ENCODE measurements around the gene OSER1. TPM values are rescaled to one million over a fixed set of nuclear protein-coding genes. Genes with fewer than 3 reads are reported as not detected.

The OSER1 gene
- total RNA-seq, 1 donor: 46.7 TPM

- H3K79me2 ChIP-seq (ENCODE audit: insufficient read depth, low read length): no peaks in the 10 kb centered on the region
- no peak overlapping the region for H3K4me2 ChIP-seq (ENCODE audit: insufficient read depth, low read length)
Measured at GRCh38 chr20:44231713-44232468, 21.3 kb upstream of the OSER1 start.

DNA sequence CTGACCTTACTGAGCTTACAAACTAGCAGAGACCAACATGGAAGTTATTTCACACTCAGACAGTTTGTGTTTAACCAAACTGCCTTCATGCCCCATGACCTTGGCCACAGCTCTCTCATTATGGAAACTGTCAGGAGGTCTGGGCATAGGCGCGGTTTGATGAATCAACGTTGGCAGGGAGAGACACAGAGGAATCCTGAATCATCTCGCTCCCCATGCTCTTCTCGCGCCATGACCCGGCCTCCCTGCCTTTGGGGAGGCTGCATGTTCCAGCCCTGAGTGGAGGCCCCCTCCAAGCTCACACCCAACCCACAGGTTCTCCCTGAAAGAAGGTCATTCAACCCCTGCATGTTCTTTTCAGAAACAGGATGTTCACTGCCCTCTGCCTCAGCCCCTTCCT lies 20.6 kb upstream of the OSER1 start:
- no peak overlapping the region for H3K27ac ChIP-seq (ENCODE audit: low read depth, low read length)
- H3K9me3 ChIP-seq (ENCODE audit: low read depth, low read length): no peaks in the 10 kb centered on the region
- no peaks in the 10 kb centered on the region for H4K20me1 ChIP-seq (ENCODE audit: insufficient read depth, low read length)
- H3K4me1 ChIP-seq (ENCODE audit: insufficient read depth, low read length): no peaks in the 10 kb centered on the region
- no peak overlapping the region for H2AFZ ChIP-seq (ENCODE audit: low read length)
- H3K36me3 ChIP-seq (ENCODE audit: insufficient read depth, low read length): no peaks in the 10 kb centered on the region
- no peak for DNase-seq (ENCODE audit: insufficient read length, low spot score, missing footprints)
- no peak for TF ChIP-seq CTCF (IDR thresholded peaks at IDR 0.05; ENCODE audit: extremely low read depth, low read depth, low read length)
- H3K4me2 ChIP-seq (ENCODE audit: insufficient read depth, low read length): no peak overlapping the region
- no peaks in the 10 kb centered on the region for H3K79me2 ChIP-seq (ENCODE audit: insufficient read depth, low read length)
- no peaks in the 10 kb centered on the region for H3K27me3 ChIP-seq (ENCODE audit: insufficient read depth, low read length)
- no peak overlapping the region for H3K4me3 ChIP-seq (ENCODE audit: insufficient read depth, low read length)

More at GRCh38 chr20:44231713-44232468, 21.3 kb upstream of the OSER1 start:
- Histone ChIP-seq H3K4me3 (ENCODE audit: insufficient read depth, low read length) (no peak overlapping the region), H2AFZ (ENCODE audit: low read length) (no peak overlapping the region), H3K27ac (ENCODE audit: low read depth, low read length) (no peak overlapping the region), H3K9me3 (ENCODE audit: low read depth, low read length) (no peaks in the 10 kb centered on the region), H3K4me1 (ENCODE audit: insufficient read depth, low read length) (no peaks in the 10 kb centered on the region), H4K20me1 (ENCODE audit: insufficient read depth, low read length) (no peaks in the 10 kb centered on the region), H3K36me3 (ENCODE audit: insufficient read depth, low read length) (no peaks in the 10 kb centered on the region), H3K27me3 (ENCODE audit: insufficient read depth, low read length) (no peaks in the 10 kb centered on the region)
- DNase-seq (ENCODE audit: insufficient read length, low spot score, missing footprints): no peak
- TF ChIP-seq CTCF (IDR thresholded peaks at IDR 0.05; ENCODE audit: extremely low read depth, low read depth, low read length): no peak

GRCh38 chr20:44228465-44229258 lies 18.1 kb upstream of the OSER1 start:
- H3K27ac ChIP-seq (ENCODE audit: low read depth, low read length): no peak overlapping the region
- no peaks in the 10 kb centered on the region for H3K79me2 ChIP-seq (ENCODE audit: insufficient read depth, low read length)
- TF ChIP-seq CTCF (IDR thresholded peaks at IDR 0.05; ENCODE audit: extremely low read depth, low read depth, low read length): no peak
- DNase-seq (ENCODE audit: insufficient read length, low spot score, missing footprints): no peak
- no peaks in the 10 kb centered on the region for H3K9me3 ChIP-seq (ENCODE audit: low read depth, low read length)
- no peak overlapping the region for H2AFZ ChIP-seq (ENCODE audit: low read length)
- no peaks in the 10 kb centered on the region for H3K4me1 ChIP-seq (ENCODE audit: insufficient read depth, low read length)
- peaks cover 3% of the 10 kb centered on the region for H3K27me3 ChIP-seq (ENCODE audit: insufficient read depth, low read length)
- H3K36me3 ChIP-seq (ENCODE audit: insufficient read depth, low read length): no peaks in the 10 kb centered on the region
- no peak overlapping the region for H3K4me2 ChIP-seq (ENCODE audit: insufficient read depth, low read length)
- no peak overlapping the region for H3K4me3 ChIP-seq (ENCODE audit: insufficient read depth, low read length)
- no peaks in the 10 kb centered on the region for H4K20me1 ChIP-seq (ENCODE audit: insufficient read depth, low read length)

GRCh38 chr20:44224637-44225036 lies 14.1 kb upstream of the OSER1 start:
- Histone ChIP-seq H3K27me3 (ENCODE audit: insufficient read depth, low read length) (peaks cover 3% of the 10 kb centered on the region), H3K4me2 (ENCODE audit: insufficient read depth, low read length) (no peak overlapping the region), H3K4me1 (ENCODE audit: insufficient read depth, low read length) (no peaks in the 10 kb centered on the region), H4K20me1 (ENCODE audit: insufficient read depth, low read length) (peaks cover 5% of the 10 kb centered on the region), H3K79me2 (ENCODE audit: insufficient read depth, low read length) (no peaks in the 10 kb centered on the region), H3K4me3 (ENCODE audit: insufficient read depth, low read length) (no peak overlapping the region), H2AFZ (ENCODE audit: low read length) (no peak overlapping the region), H3K36me3 (ENCODE audit: insufficient read depth, low read length) (no peaks in the 10 kb centered on the region), H3K9me3 (ENCODE audit: low read depth, low read length) (no peaks in the 10 kb centered on the region), H3K27ac (ENCODE audit: low read depth, low read length) (no peak overlapping the region)
- no peak for DNase-seq (ENCODE audit: insufficient read length, low spot score, missing footprints)
- TF ChIP-seq CTCF (IDR thresholded peaks at IDR 0.05; ENCODE audit: extremely low read depth, low read depth, low read length): no peak

All from osteoblast (primary cell).